ENCODE data around the gene RNF157.

The RNF157 gene

GRCh38 chr17:76124582-76125390 is 115.5 kb downstream of the RNF157 start:
- H3K9me3 ChIP-seq (ENCODE audit: control insufficient read depth in 5 of 5, low read length in 5 of 5) = no peaks in the 10 kb centered on the region
- H3K9ac ChIP-seq (ENCODE audit: low read length in 5 of 5) = no peak overlapping the region
- no peak overlapping the region for H3K27ac ChIP-seq (ENCODE audit: low read depth, low read length)
- H3K27me3 ChIP-seq (ENCODE audit: control insufficient read depth in 5 of 5, insufficient read depth in 4 of 5, low read length in 5 of 5) = no peaks in the 10 kb centered on the region
- H3K4me1 ChIP-seq (ENCODE audit: control insufficient read depth in 5 of 5, insufficient read depth in 5 of 5, low read length in 5 of 5) = peaks cover 0 to 20% (median 16%) of the 10 kb centered on the region in 5 donors
- H3K36me3 ChIP-seq (ENCODE audit: control insufficient read depth in 5 of 5, insufficient read depth in 5 of 5, low read length in 5 of 5) = no peaks in the 10 kb centered on the region
- H3K4me3 ChIP-seq (ENCODE audit: low read depth in 1 of 5, low read length in 5 of 5) = no peak overlapping the region

GRCh38 chr17:76123749-76124581 is 116.3 kb downstream of the RNF157 start:
- H3K9ac ChIP-seq (ENCODE audit: low read length in 5 of 5) = no peak overlapping the region
- H3K4me3 ChIP-seq (ENCODE audit: low read depth in 1 of 5, low read length in 5 of 5) = no peak overlapping the region
- peaks cover 0 to 20% (median 16%) of the 10 kb centered on the region in 5 donors for H3K4me1 ChIP-seq (ENCODE audit: control insufficient read depth in 5 of 5, insufficient read depth in 5 of 5, low read length in 5 of 5)
- no peaks in the 10 kb centered on the region for H3K36me3 ChIP-seq (ENCODE audit: control insufficient read depth in 5 of 5, insufficient read depth in 5 of 5, low read length in 5 of 5)
- no peak overlapping the region for H3K27ac ChIP-seq (ENCODE audit: low read depth, low read length)
- H3K27me3 ChIP-seq (ENCODE audit: control insufficient read depth in 5 of 5, insufficient read depth in 4 of 5, low read length in 5 of 5) = no peaks in the 10 kb centered on the region
- no peaks in the 10 kb centered on the region for H3K9me3 ChIP-seq (ENCODE audit: control insufficient read depth in 5 of 5, low read length in 5 of 5)

GRCh38 chr17:76123191-76123499 is 117.1 kb downstream of the RNF157 start:
- H3K4me3 ChIP-seq (ENCODE audit: low read depth in 1 of 5, low read length in 5 of 5) = no peak overlapping the region
- peaks cover 0 to 20% (median 16%) of the 10 kb centered on the region in 5 donors for H3K4me1 ChIP-seq (ENCODE audit: control insufficient read depth in 5 of 5, insufficient read depth in 5 of 5, low read length in 5 of 5)
- H3K9ac ChIP-seq (ENCODE audit: low read length in 5 of 5) = peak overlapping the region in 1 of 5 donors; percentile 41
- no peaks in the 10 kb centered on the region for H3K27me3 ChIP-seq (ENCODE audit: control insufficient read depth in 5 of 5, insufficient read depth in 4 of 5, low read length in 5 of 5)
- H3K36me3 ChIP-seq (ENCODE audit: control insufficient read depth in 5 of 5, insufficient read depth in 5 of 5, low read length in 5 of 5) = no peaks in the 10 kb centered on the region
- H3K27ac ChIP-seq (ENCODE audit: low read depth, low read length) = no peak overlapping the region
- H3K9me3 ChIP-seq (ENCODE audit: control insufficient read depth in 5 of 5, low read length in 5 of 5) = no peaks in the 10 kb centered on the region

- Histone ChIP-seq H3K36me3 (ENCODE audit: control insufficient read depth in 5 of 5, insufficient read depth in 5 of 5, low read length in 5 of 5) (no peaks in the 10 kb centered on the region), H3K9me3 (ENCODE audit: control insufficient read depth in 5 of 5, low read length in 5 of 5) (no peaks in the 10 kb centered on the region), H3K27ac (ENCODE audit: low read depth, low read length) (no peak overlapping the region), H3K4me3 (ENCODE audit: low read depth in 1 of 5, low read length in 5 of 5) (peak overlapping the region in 1 of 5 donors; percentile 67), H3K9ac (ENCODE audit: low read length in 5 of 5) (peak overlapping the region in 4 of 5 donors; percentile 23 to 76 (median 72)), H3K27me3 (ENCODE audit: control insufficient read depth in 5 of 5, insufficient read depth in 4 of 5, low read length in 5 of 5) (no peaks in the 10 kb centered on the region), H3K4me1 (ENCODE audit: control insufficient read depth in 5 of 5, insufficient read depth in 5 of 5, low read length in 5 of 5) (peaks cover 0 to 20% (median 16%) of the 10 kb centered on the region in 5 donors)
Observed at GRCh38 chr17:76122431-76123190, 117.7 kb downstream of the RNF157 start.

- no peak overlapping the region for H3K27ac ChIP-seq (ENCODE audit: low read depth, low read length)
- no peaks in the 10 kb centered on the region for H3K27me3 ChIP-seq (ENCODE audit: control insufficient read depth in 5 of 5, insufficient read depth in 4 of 5, low read length in 5 of 5)
- peaks cover 0 to 20% (median 16%) of the 10 kb centered on the region in 5 donors for H3K4me1 ChIP-seq (ENCODE audit: control insufficient read depth in 5 of 5, insufficient read depth in 5 of 5, low read length in 5 of 5)
- no peaks in the 10 kb centered on the region for H3K36me3 ChIP-seq (ENCODE audit: control insufficient read depth in 5 of 5, insufficient read depth in 5 of 5, low read length in 5 of 5)
- H3K9ac ChIP-seq (ENCODE audit: low read length in 5 of 5) = peak overlapping the region in 4 of 5 donors; percentile 53 to 76 (median 72)
- no peaks in the 10 kb centered on the region for H3K9me3 ChIP-seq (ENCODE audit: control insufficient read depth in 5 of 5, low read length in 5 of 5)
- peak overlapping the region in 4 of 5 donors; percentile 48 to 67 (median 57) for H3K4me3 ChIP-seq (ENCODE audit: low read depth in 1 of 5, low read length in 5 of 5)
Observed at GRCh38 chr17:76121932-76122430, 118.3 kb downstream of the RNF157 start.

GRCh38 chr17:76120658-76121008 is 119.7 kb downstream of the RNF157 start:
- Histone ChIP-seq H3K9me3 (ENCODE audit: control insufficient read depth in 5 of 5, low read length in 5 of 5) (no peaks in the 10 kb centered on the region), H3K27ac (ENCODE audit: low read depth, low read length) (no peak overlapping the region), H3K27me3 (ENCODE audit: control insufficient read depth in 5 of 5, insufficient read depth in 4 of 5, low read length in 5 of 5) (no peaks in the 10 kb centered on the region), H3K4me1 (ENCODE audit: control insufficient read depth in 5 of 5, insufficient read depth in 5 of 5, low read length in 5 of 5) (peaks cover 0 to 20% (median 16%) of the 10 kb centered on the region in 5 donors), H3K9ac (ENCODE audit: low read length in 5 of 5) (no peak overlapping the region), H3K4me3 (ENCODE audit: low read depth in 1 of 5, low read length in 5 of 5) (no peak overlapping the region), H3K36me3 (ENCODE audit: control insufficient read depth in 5 of 5, insufficient read depth in 5 of 5, low read length in 5 of 5) (no peaks in the 10 kb centered on the region)

GRCh38 chr17:76119409-76120371 is 120.6 kb downstream of the RNF157 start:
- Histone ChIP-seq H3K9me3 (ENCODE audit: control insufficient read depth in 5 of 5, low read length in 5 of 5) (no peaks in the 10 kb centered on the region), H3K4me1 (ENCODE audit: control insufficient read depth in 5 of 5, insufficient read depth in 5 of 5, low read length in 5 of 5) (peaks cover 0 to 20% (median 16%) of the 10 kb centered on the region in 5 donors), H3K36me3 (ENCODE audit: control insufficient read depth in 5 of 5, insufficient read depth in 5 of 5, low read length in 5 of 5) (no peaks in the 10 kb centered on the region), H3K4me3 (ENCODE audit: low read depth in 1 of 5, low read length in 5 of 5) (no peak overlapping the region), H3K9ac (ENCODE audit: low read length in 5 of 5) (no peak overlapping the region), H3K27me3 (ENCODE audit: control insufficient read depth in 5 of 5, insufficient read depth in 4 of 5, low read length in 5 of 5) (no peaks in the 10 kb centered on the region), H3K27ac (ENCODE audit: low read depth, low read length) (no peak overlapping the region)

- H3K4me3 ChIP-seq (ENCODE audit: low read depth in 1 of 5, low read length in 5 of 5) = no peak overlapping the region
- no peaks in the 10 kb centered on the region for H3K36me3 ChIP-seq (ENCODE audit: control insufficient read depth in 5 of 5, insufficient read depth in 5 of 5, low read length in 5 of 5)
- H3K27ac ChIP-seq (ENCODE audit: low read depth, low read length) = no peak overlapping the region
- H3K4me1 ChIP-seq (ENCODE audit: control insufficient read depth in 5 of 5, insufficient read depth in 5 of 5, low read length in 5 of 5) = no peaks in the 10 kb centered on the region
- no peaks in the 10 kb centered on the region for H3K27me3 ChIP-seq (ENCODE audit: control insufficient read depth in 5 of 5, insufficient read depth in 4 of 5, low read length in 5 of 5)
- H3K9me3 ChIP-seq (ENCODE audit: control insufficient read depth in 5 of 5, low read length in 5 of 5) = no peaks in the 10 kb centered on the region
- H3K9ac ChIP-seq (ENCODE audit: low read length in 5 of 5) = no peak overlapping the region
Observed at GRCh38 chr17:76115138-76115754, 125.0 kb downstream of the RNF157 start.

GRCh38 chr17:76111956-76112355 is 128.3 kb downstream of the RNF157 start:
- H3K4me1 ChIP-seq (ENCODE audit: control insufficient read depth in 5 of 5, insufficient read depth in 5 of 5, low read length in 5 of 5) = no peaks in the 10 kb centered on the region
- no peak overlapping the region for H3K9ac ChIP-seq (ENCODE audit: low read length in 5 of 5)
- H3K9me3 ChIP-seq (ENCODE audit: control insufficient read depth in 5 of 5, low read length in 5 of 5) = no peaks in the 10 kb centered on the region
- no peaks in the 10 kb centered on the region for H3K36me3 ChIP-seq (ENCODE audit: control insufficient read depth in 5 of 5, insufficient read depth in 5 of 5, low read length in 5 of 5)
- no peak overlapping the region for H3K27ac ChIP-seq (ENCODE audit: low read depth, low read length)
- H3K4me3 ChIP-seq (ENCODE audit: low read depth in 1 of 5, low read length in 5 of 5) = no peak overlapping the region
- H3K27me3 ChIP-seq (ENCODE audit: control insufficient read depth in 5 of 5, insufficient read depth in 4 of 5, low read length in 5 of 5) = no peaks in the 10 kb centered on the region
